HG02840 (cell line): Measurements from ENCODE around the gene SLC19A1.

Source experiments
- ATAC-seq: cut with Tn5 transposase; IDR thresholded peaks from one replicate; pipeline ENCODE4 v1.9.1; 2021; ENCODE audit warnings: mild to moderate bottlenecking, moderate library complexity, moderate number of reproducible peaks; ENCODE audit not compliant: unreplicated experiment, low FRiP score

The SLC19A1 gene

GRCh38 chr21:45522986-45523385 lies 19.3 kb downstream of the SLC19A1 start:
- no peak for ATAC-seq

- no peak for ATAC-seq
Measured at GRCh38 chr21:45522381-45522780, 19.9 kb downstream of the SLC19A1 start.

GRCh38 chr21:45521241-45521640 lies 21.0 kb downstream of the SLC19A1 start:
- no peak for ATAC-seq

- no peak for ATAC-seq
Measured at GRCh38 chr21:45519182-45519581, 23.1 kb downstream of the SLC19A1 start.

GRCh38 chr21:45518742-45519141 lies 23.5 kb downstream of the SLC19A1 start:
- ATAC-seq = no peak

GRCh38 chr21:45517249-45518065 lies 24.8 kb downstream of the SLC19A1 start:
- ATAC-seq = no peak

GRCh38 chr21:45516671-45517151 lies 25.5 kb downstream of the SLC19A1 start:
- no peak for ATAC-seq

- ATAC-seq = no peak
Measured at GRCh38 chr21:45516071-45516670, 26.1 kb downstream of the SLC19A1 start.

- no peak for ATAC-seq
Measured at GRCh38 chr21:45515241-45516061, 26.8 kb downstream of the SLC19A1 start.

- ATAC-seq = no peak
Measured at GRCh38 chr21:45514311-45515021, 27.8 kb downstream of the SLC19A1 start.

- no peak for ATAC-seq
Measured at GRCh38 chr21:45513741-45514310, 28.4 kb downstream of the SLC19A1 start.

GRCh38 chr21:45513003-45513717 lies 29.1 kb downstream of the SLC19A1 start:
- no peak for ATAC-seq

- ATAC-seq = no peak
Measured at GRCh38 chr21:45512626-45513002, 29.6 kb downstream of the SLC19A1 start.

- ATAC-seq = no peak
Measured at GRCh38 chr21:45511661-45512431, 30.4 kb downstream of the SLC19A1 start.

GRCh38 chr21:45511007-45511406 lies 31.2 kb downstream of the SLC19A1 start:
- ATAC-seq = no peak

- no peak for ATAC-seq
Measured at GRCh38 chr21:45510466-45510955, 31.7 kb downstream of the SLC19A1 start.

GRCh38 chr21:45509566-45510465 lies 32.4 kb downstream of the SLC19A1 start:
- no peak for ATAC-seq
